ENCODE measurements around the gene CAMTA1. TPM values are rescaled to one million over a fixed set of nuclear protein-coding genes. Genes with fewer than 3 reads are reported as not detected.

Gene CAMTA1
- polyA plus RNA-seq, 1 donor from 2014 or later, result 162 TPM

DNA sequence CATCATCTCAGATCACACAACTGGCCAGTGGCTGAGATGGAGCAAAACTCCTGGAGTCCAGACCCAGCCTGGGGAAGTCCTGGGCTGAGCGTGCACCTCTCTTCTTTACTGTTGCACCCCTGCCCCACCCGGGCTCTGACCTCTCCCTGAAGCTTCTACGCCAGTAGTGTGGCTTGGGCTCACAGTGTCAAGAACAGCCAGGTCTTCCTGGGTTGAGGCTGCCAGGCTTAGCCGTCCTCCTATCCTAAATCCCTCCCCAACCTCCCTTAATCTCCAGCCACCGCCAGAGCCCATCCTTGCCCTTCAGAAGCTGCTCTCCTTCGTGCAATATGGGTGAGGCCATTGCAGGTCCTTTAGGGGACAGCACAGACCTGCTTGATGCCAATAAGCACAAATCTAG is 586.7 kb downstream of the CAMTA1 start:
- no peak for TF ChIP-seq CTCF (IDR thresholded peaks at IDR 0.05; ENCODE audit: poor library complexity, severe bottlenecking)
- TF ChIP-seq REST (IDR thresholded peaks at IDR 0.05; ENCODE audit: borderline replicate concordance), result no peak
- TF ChIP-seq SMC3 (conservative IDR thresholded peaks at IDR 0.05; ENCODE audit: poor library complexity), result no peak
- no peak for TF ChIP-seq TAF1 (IDR thresholded peaks at IDR 0.05; ENCODE audit: low read depth)
- TF ChIP-seq MXI1 (conservative IDR thresholded peaks at IDR 0.05; ENCODE audit: poor library complexity, severe bottlenecking), result no peak
- no peak for TF ChIP-seq RAD21 (conservative IDR thresholded peaks at IDR 0.05)
- no peak for TF ChIP-seq EZH2 (IDR thresholded peaks at IDR 0.05; ENCODE audit: borderline replicate concordance, insufficient read depth, low read length, poor library complexity, severe bottlenecking)
- no peak for TF ChIP-seq EP300 (conservative IDR thresholded peaks at IDR 0.05; ENCODE audit: poor library complexity, severe bottlenecking)
- TF ChIP-seq POLR2AphosphoS5 (IDR thresholded peaks at IDR 0.05), result no peak
- Histone ChIP-seq H4K20me1 (ENCODE audit: insufficient read depth) (no peaks in the 10 kb centered on the region), H3K27me3 (ENCODE audit: insufficient read depth, low read depth, low read length) (no peaks in the 10 kb centered on the region), H3K27ac (ENCODE audit: low read length) (no peak overlapping the region), H3K4me2 (ENCODE audit: low read length) (no peak overlapping the region), H3K9me3 (ENCODE audit: low read length) (no peaks in the 10 kb centered on the region), H3K4me3 (ENCODE audit: low read length) (no peak overlapping the region), H2AFZ (ENCODE audit: low read depth, low read length) (no peak overlapping the region), H3K9me2 (ENCODE audit: insufficient read depth, low read length) (no peaks in the 10 kb centered on the region), H3K79me2 (replicated peaks; ENCODE audit: insufficient read depth, low read length) (no peaks in the 10 kb centered on the region), H3F3A (ENCODE audit: insufficient read depth, low read length, poor library complexity, severe bottlenecking) (no peaks in the 10 kb centered on the region), H3K9ac (ENCODE audit: low read length) (no peak overlapping the region), H3K36me3 (ENCODE audit: insufficient read depth, low read length) (no peaks in the 10 kb centered on the region)

- Histone ChIP-seq H3K9me3 (ENCODE audit: low read length) (no peaks in the 10 kb centered on the region), H3K79me2 (replicated peaks; ENCODE audit: insufficient read depth, low read length) (no peaks in the 10 kb centered on the region), H3F3A (ENCODE audit: insufficient read depth, low read length, poor library complexity, severe bottlenecking) (no peaks in the 10 kb centered on the region), H3K27me3 (ENCODE audit: insufficient read depth, low read depth, low read length) (no peaks in the 10 kb centered on the region), H3K4me2 (ENCODE audit: low read length) (no peak overlapping the region), H3K9me2 (ENCODE audit: insufficient read depth, low read length) (no peaks in the 10 kb centered on the region), H2AFZ (ENCODE audit: low read depth, low read length) (no peak overlapping the region), H3K4me3 (ENCODE audit: low read length) (no peak overlapping the region), H3K27ac (ENCODE audit: low read length) (no peak overlapping the region), H3K9ac (ENCODE audit: low read length) (no peak overlapping the region), H4K20me1 (ENCODE audit: insufficient read depth) (no peaks in the 10 kb centered on the region), H3K36me3 (ENCODE audit: insufficient read depth, low read length) (no peaks in the 10 kb centered on the region)
- TF ChIP-seq REST (IDR thresholded peaks at IDR 0.05; ENCODE audit: borderline replicate concordance), result no peak
- no peak for TF ChIP-seq SMC3 (conservative IDR thresholded peaks at IDR 0.05; ENCODE audit: poor library complexity)
- no peak for TF ChIP-seq RAD21 (conservative IDR thresholded peaks at IDR 0.05)
- TF ChIP-seq TAF1 (IDR thresholded peaks at IDR 0.05; ENCODE audit: low read depth), result no peak
- no peak for TF ChIP-seq EP300 (conservative IDR thresholded peaks at IDR 0.05; ENCODE audit: poor library complexity, severe bottlenecking)
- TF ChIP-seq MXI1 (conservative IDR thresholded peaks at IDR 0.05; ENCODE audit: poor library complexity, severe bottlenecking), result no peak
- no peak for TF ChIP-seq POLR2AphosphoS5 (IDR thresholded peaks at IDR 0.05)
- TF ChIP-seq EZH2 (IDR thresholded peaks at IDR 0.05; ENCODE audit: borderline replicate concordance, insufficient read depth, low read length, poor library complexity, severe bottlenecking), result no peak
- no peak for TF ChIP-seq CTCF (IDR thresholded peaks at IDR 0.05; ENCODE audit: poor library complexity, severe bottlenecking)
Observed at GRCh38 chr1:7372477-7373120, 587.3 kb downstream of the CAMTA1 start.

All from neural cell (in vitro differentiated cells).